H1 (cell line): ENCODE data around the gene RPS6KA2. TPM values are rescaled to one million over a fixed set of nuclear protein-coding genes. Genes with fewer than 3 reads are reported as not detected.

Source experiments
- CTCF ChIA-PET: fragments of 300-600 bp; sonication (Branson Sonifier 250); formaldehyde crosslinking; loops from one replicate; lab custom pipeline; 2021; ENCODE audit not compliant: partially characterized antibody; lab: Charles Lee
- POLR2A ChIA-PET: fragments of 300-600 bp; sonication (Branson Sonifier 250); formaldehyde crosslinking; loops from one replicate; lab custom pipeline; 2021; ENCODE audit warnings: inconsistent platforms; ENCODE audit not compliant: partially characterized antibody; lab: Charles Lee
- DNase-seq, 2 experiments: peaks; one replicate each; pipeline versions ENCODE4 v3.0.0 to v3.0.0-alpha.2; 2010 to 2022; ENCODE audit warnings: low spot score in 2 of 2, low read depth in 1 of 2, mixed read lengths in 1 of 2
- FAIRE-seq: peaks from 2 replicates; lab custom pipeline; 2011; peaks lifted over from hg19 to GRCh38; lab: Jason Lieb, UNC
- H2AFZ ChIP-seq: 2 replicates; pipeline ENCODE4 v1.8.1; 2012; ENCODE audit warnings: low read length, inconsistent platforms
- H2AK5ac ChIP-seq: 2 replicates; pipeline ENCODE4 v1.6.1; 2013; ENCODE audit warnings: low read depth, low read length
- H2BK120ac ChIP-seq: replicated peaks from 2 replicates; pipeline ENCODE3; 2013; ENCODE audit warnings: low read depth, low read length, inconsistent platforms
- H2BK12ac ChIP-seq: 2 replicates; pipeline ENCODE4 v1.6.1; 2013; ENCODE audit warnings: low read depth, low read length
- H2BK15ac ChIP-seq: 2 replicates; pipeline ENCODE4 v1.6.1; 2013; ENCODE audit warnings: low read length
- H2BK20ac ChIP-seq: 2 replicates; pipeline ENCODE4 v1.6.1; 2013; ENCODE audit warnings: low read length
- H2BK5ac ChIP-seq: 2 replicates; pipeline ENCODE4 v1.6.1; 2013; ENCODE audit warnings: low read depth, low read length
- H3K14ac ChIP-seq: 2 replicates; pipeline ENCODE4 v1.6.1; 2013; ENCODE audit warnings: inconsistent platforms; ENCODE audit not compliant: insufficient read length
- H3K18ac ChIP-seq: 2 replicates; pipeline ENCODE4 v1.6.1; 2013; ENCODE audit warnings: low read length; ENCODE audit errors: extremely low read depth
- H3K23ac ChIP-seq: 2 replicates; pipeline ENCODE4 v1.6.1; 2013; ENCODE audit warnings: inconsistent platforms; ENCODE audit not compliant: insufficient read length
- H3K23me2 ChIP-seq: 2 replicates; pipeline ENCODE4 v1.6.1; 2013; ENCODE audit warnings: low read depth, low read length
- H3K27ac ChIP-seq: 2 replicates; pipeline ENCODE4 v1.6.1; 2011; ENCODE audit warnings: low read depth, low read length, inconsistent platforms
- H3K27me3 ChIP-seq, 4 experiments: replicated peaks in 1 of 4; 1 replicate in 1 of 4; 2 replicates in 3 of 4; pipeline versions ENCODE4 v1.6.1 to v1.8.1; 2011 to 2013; ENCODE audit warnings: low read length in 3 of 4, mild to moderate bottlenecking in 3 of 4, inconsistent platforms in 2 of 4, mixed read lengths in 2 of 4, moderate library complexity in 1 of 4; ENCODE audit not compliant: control insufficient read depth in 3 of 4, insufficient read depth in 3 of 4; ENCODE audit errors: extremely low read depth in 1 of 4
- H3K36me3 ChIP-seq, 4 experiments: 2 replicates each; pipeline versions ENCODE4 v1.6.1 to v1.8.1; 2011 to 2013; ENCODE audit warnings: mild to moderate bottlenecking in 4 of 4, low read length in 3 of 4, moderate library complexity in 2 of 4, control low read depth in 1 of 4, inconsistent platforms in 1 of 4; ENCODE audit not compliant: insufficient read depth in 4 of 4, control insufficient read depth in 2 of 4
- H3K4ac ChIP-seq: replicated peaks from 2 replicates; pipeline ENCODE3; 2013; ENCODE audit warnings: low read length, low read depth, mixed read lengths, inconsistent platforms; ENCODE audit not compliant: insufficient read length
- H3K4me1 ChIP-seq, 4 experiments: replicated peaks in 1 of 4; 1 replicate in 1 of 4; 2 replicates in 3 of 4; pipeline versions ENCODE4 v1.6.1 to v1.8.1; 2011 to 2013; ENCODE audit warnings: low read length in 3 of 4, inconsistent platforms in 2 of 4, mixed read lengths in 1 of 4; ENCODE audit not compliant: insufficient read depth in 4 of 4, control insufficient read depth in 3 of 4
- H3K4me2 ChIP-seq, 2 experiments: 2 replicates each; pipeline versions ENCODE4 v1.6.1 to v1.8.1; 2011 to 2013; ENCODE audit warnings: low read depth in 2 of 2, low read length in 2 of 2, control low read depth in 1 of 2, inconsistent platforms in 1 of 2, mild to moderate bottlenecking in 1 of 2; ENCODE audit not compliant: insufficient read depth in 1 of 2
- H3K4me3 ChIP-seq, 4 experiments: fragments of 200-600, 300-600 bp in 1 of 4; sonication (generic), shearing (Covaris generic), sonication (Bioruptor Twin) in 1 of 4; 2 replicates each; pipeline versions ENCODE4 v1.5.1 to v1.8.1; 2011 to 2016; ENCODE audit warnings: low read length in 4 of 4, low read depth in 3 of 4, control low read depth in 2 of 4, inconsistent platforms in 2 of 4, mild to moderate bottlenecking in 2 of 4, mixed read lengths in 1 of 4, moderate library complexity in 1 of 4; ENCODE audit not compliant: insufficient read depth in 2 of 4; ENCODE audit errors: extremely low read depth in 1 of 4
- H3K56ac ChIP-seq: replicated peaks from 2 replicates; pipeline ENCODE3; 2013; ENCODE audit warnings: low read depth, mild to moderate bottlenecking, mixed read lengths, low read length, inconsistent platforms; ENCODE audit not compliant: insufficient read length
- H3K79me1 ChIP-seq: 2 replicates; pipeline ENCODE4 v1.6.1; 2013; ENCODE audit warnings: low read depth, low read length, control low read depth
- H3K79me2 ChIP-seq, 2 experiments: 2 replicates each; pipeline versions ENCODE4 v1.6.1 to v1.8.1; 2012 to 2013; ENCODE audit warnings: low read length in 2 of 2, mild to moderate bottlenecking in 2 of 2, inconsistent platforms in 1 of 2; ENCODE audit not compliant: insufficient read depth in 2 of 2, control insufficient read depth in 1 of 2
- H3K9ac ChIP-seq, 4 experiments: replicated peaks in 1 of 4; 1 replicate in 1 of 4; 2 replicates in 3 of 4; pipeline versions ENCODE4 v1.6.1 to v1.8.1; 2011 to 2013; ENCODE audit warnings: low read depth in 3 of 4, low read length in 3 of 4, control low read depth in 2 of 4, mild to moderate bottlenecking in 2 of 4, moderate library complexity in 2 of 4, inconsistent platforms in 1 of 4; ENCODE audit errors: extremely low read depth in 1 of 4
- H3K9me3 ChIP-seq, 2 experiments: 2 replicates each; pipeline versions ENCODE4 v1.6.1 to v1.8.1; 2012 to 2013; ENCODE audit warnings: mild to moderate bottlenecking in 2 of 2, moderate library complexity in 2 of 2, control low read depth in 1 of 2, inconsistent platforms in 1 of 2, low read depth in 1 of 2, low read length in 1 of 2, mixed read lengths in 1 of 2; ENCODE audit not compliant: insufficient read depth in 2 of 2
- H4K20me1 ChIP-seq, 2 experiments: replicated peaks in 1 of 2; 2 replicates each; pipeline versions ENCODE3 to v1.8.1; 2011 to 2013; ENCODE audit warnings: inconsistent platforms in 2 of 2, low read length in 2 of 2, mild to moderate bottlenecking in 1 of 2; ENCODE audit not compliant: insufficient read depth in 2 of 2, control insufficient read depth in 1 of 2
- H4K5ac ChIP-seq: 2 replicates; pipeline ENCODE4 v1.6.1; 2013; ENCODE audit warnings: low read length, low read depth, mixed read lengths, inconsistent platforms; ENCODE audit not compliant: insufficient read length
- H4K8ac ChIP-seq: 2 replicates; pipeline ENCODE4 v1.8.0; 2013; ENCODE audit warnings: mild to moderate bottlenecking, moderate library complexity, low read length, inconsistent platforms; ENCODE audit not compliant: insufficient read depth; ENCODE audit errors: extremely low read depth
- H4K91ac ChIP-seq: replicated peaks from 2 replicates; pipeline ENCODE3; 2013; ENCODE audit warnings: low read length, mixed read lengths, inconsistent platforms; ENCODE audit not compliant: insufficient read length
- HDAC6 ChIP-seq: IDR thresholded peaks from one replicate; pipeline ENCODE4 v1.7.1; 2012; ENCODE audit warnings: low read depth, mild to moderate bottlenecking, inconsistent platforms, low read length, moderate library complexity
- JUND ChIP-seq: IDR thresholded peaks from 2 replicates; pipeline ENCODE4 v1.6.1; 2011; ENCODE audit warnings: mild to moderate bottlenecking, improper control_type of control experiment, low read length
- PHF8 ChIP-seq: fragments of 200-600 bp; sonication (generic); conservative IDR thresholded peaks from 2 replicates; pipeline ENCODE4 v1.7.1; 2012; ENCODE audit warnings: low read depth, mild to moderate bottlenecking, inconsistent platforms, low read length, moderate library complexity
- POLR2AphosphoS5 ChIP-seq: IDR thresholded peaks from 2 replicates; pipeline ENCODE4 v1.6.1; 2011; ENCODE audit warnings: low read depth, low read length
- RBBP5 ChIP-seq: IDR thresholded peaks from 2 replicates; pipeline ENCODE4 v1.7.1; 2012; ENCODE audit warnings: low read depth, mild to moderate bottlenecking, inconsistent platforms, low read length, moderate library complexity, borderline replicate concordance
- SP1 ChIP-seq: IDR thresholded peaks from 2 replicates; pipeline ENCODE4 v1.6.1; 2011; ENCODE audit warnings: low read depth, low read length
- SP4 ChIP-seq: IDR thresholded peaks from 2 replicates; pipeline ENCODE4 v1.6.1; 2012; ENCODE audit warnings: low read length, inconsistent platforms
- ZNF274 ChIP-seq: IDR thresholded peaks from 2 replicates; pipeline ENCODE4 v1.7.0; 2012; ENCODE audit warnings: low read length, borderline replicate concordance; ENCODE audit errors: extremely low read depth
- WGBS, 2 experiments: shearing (Covaris generic) in 1 of 2; methylation state at CpG; one replicate each; pipeline versions ENCODE4 v1.1.6 to v1.1.7; 2013 to 2015; ENCODE audit warnings: low lambda C conversion rate in 2 of 2, mixed read lengths in 2 of 2, inconsistent platforms in 1 of 2, low coverage in 1 of 2, missing lambda C conversion rate in 1 of 2; ENCODE audit not compliant: insufficient replicate concordance in 2 of 2, insufficient coverage in 1 of 2, insufficient read length in 1 of 2; ENCODE audit errors: extremely low coverage in 1 of 2, missing lambda C conversion rate in 1 of 2; 5-methylcytosine and 5-hydroxymethylcytosine counted together
- polyA plus RNA-seq, 7 experiments: library from polyadenylated mRNA; depleted of rRNA in 3 of 7; stranded (reverse) in 5 of 7; unstranded in 2 of 7; fragments of >200 nt in 5 of 7; fragments of 200-250 nt in 2 of 7; gene quantifications; 1 replicate in 5 of 7; 2 replicates in 1 of 7; 4 replicates in 1 of 7; pipeline versions ENCODE4 v1.2.1 to v1.2.3, GENCODE V29; 2011 to 2013; ENCODE audit warnings: missing spikeins in 2 of 7, mixed read lengths in 2 of 7
- total RNA-seq: library from RNA; stranded (reverse); fragmentation: NEBNext Ultra II Directional; extraction: Animal tissue kit (Norgen Biotek cat#: 25700); gene quantifications from 2 replicates; pipeline ENCODE4 v1.2.1, GENCODE V29; 2021

Gene RPS6KA2
- total and polyA plus RNA-seq, 2 of the 8 experiments (the other 6 are each of a cell fraction or from before 2014, with no cell fraction given), result 8.8 to 25.7 TPM

- DNase-seq, result no peak
- CTCF ChIA-PET, result interaction anchor here (1.1 to 1.4 kb wide), 2 partner anchors 13 to 19 kb away, joined by 4 to 5 read pairs; no protein-coding TSS in a partner anchor
- no peak for TF ChIP-seq POLR2AphosphoS5
- TF ChIP-seq ZNF274, result no peak
- no peak for TF ChIP-seq PHF8
- no peak for TF ChIP-seq SP4
- no peak for TF ChIP-seq JUND
- no peak for TF ChIP-seq HDAC6
- no peak for TF ChIP-seq SP1
- TF ChIP-seq RBBP5, result no peak
Observed at GRCh38 chr6:166470029-166470862, 156.8 kb downstream of the RPS6KA2 start.

More at GRCh38 chr6:166470029-166470862, 156.8 kb downstream of the RPS6KA2 start:
- Histone ChIP-seq H4K91ac (no peak overlapping the region), H2AK5ac (no peak overlapping the region), H3K23me2 (peaks cover 5% of the 10 kb centered on the region), H2AFZ (no peak overlapping the region), H3K36me3 (peaks cover 0 to 6% (median 1%) of the 10 kb centered on the region in 4 experiments; a peak in 1 of 8 replicates), H4K8ac (no peak overlapping the region), H3K18ac (no peak overlapping the region), H2BK120ac (no peak overlapping the region), H3K4me3 (no peak overlapping the region), H3K27ac (no peak overlapping the region), H2BK5ac (no peak overlapping the region), H3K79me2 (no peaks in the 10 kb centered on the region), H2BK12ac (no peak overlapping the region), H3K4ac (no peak overlapping the region), H3K14ac (no peak overlapping the region), H3K23ac (no peak overlapping the region), H3K79me1 (no peaks in the 10 kb centered on the region), H2BK20ac (no peak overlapping the region), H3K4me1 (no peaks in the 10 kb centered on the region; a peak in 1 of 7 replicates), H3K4me2 (no peak overlapping the region), H3K27me3 (no peaks in the 10 kb centered on the region; a peak in 1 of 7 replicates), H3K56ac (no peak overlapping the region), H4K5ac (no peak overlapping the region), H4K20me1 (peaks cover 0 to 5% of the 10 kb centered on the region in 2 experiments), H3K9me3 (no peaks in the 10 kb centered on the region), H2BK15ac (no peak overlapping the region), H3K9ac (no peak overlapping the region)
- POLR2A ChIA-PET, result interaction anchor here (0.8 to 1.1 kb wide), 2 partner anchors 9 to 64 kb away, joined by 3 to 4 read pairs; no protein-coding TSS in a partner anchor
- FAIRE-seq, result no peak
- WGBS, 2 experiments, result 95% methylated on average over 18 of the region's 20 CpGs; no CpG with 5 or more reads in 1 of the 2 experiments
